HG02852 (cell line): ENCODE results near the gene ARAF.
"Not testable (repeated sequence)": the region's sequence is repeated elsewhere in the genome, so short reads cannot be mapped to it uniquely, and the experiment has no call there.

Source experiments
- ATAC-seq: cut with Tn5 transposase; IDR thresholded peaks from one replicate; pipeline ENCODE4 v1.9.1; 2021; ENCODE audit warnings: mild to moderate bottlenecking, moderate library complexity; ENCODE audit not compliant: unreplicated experiment

ARAF gene

DNA sequence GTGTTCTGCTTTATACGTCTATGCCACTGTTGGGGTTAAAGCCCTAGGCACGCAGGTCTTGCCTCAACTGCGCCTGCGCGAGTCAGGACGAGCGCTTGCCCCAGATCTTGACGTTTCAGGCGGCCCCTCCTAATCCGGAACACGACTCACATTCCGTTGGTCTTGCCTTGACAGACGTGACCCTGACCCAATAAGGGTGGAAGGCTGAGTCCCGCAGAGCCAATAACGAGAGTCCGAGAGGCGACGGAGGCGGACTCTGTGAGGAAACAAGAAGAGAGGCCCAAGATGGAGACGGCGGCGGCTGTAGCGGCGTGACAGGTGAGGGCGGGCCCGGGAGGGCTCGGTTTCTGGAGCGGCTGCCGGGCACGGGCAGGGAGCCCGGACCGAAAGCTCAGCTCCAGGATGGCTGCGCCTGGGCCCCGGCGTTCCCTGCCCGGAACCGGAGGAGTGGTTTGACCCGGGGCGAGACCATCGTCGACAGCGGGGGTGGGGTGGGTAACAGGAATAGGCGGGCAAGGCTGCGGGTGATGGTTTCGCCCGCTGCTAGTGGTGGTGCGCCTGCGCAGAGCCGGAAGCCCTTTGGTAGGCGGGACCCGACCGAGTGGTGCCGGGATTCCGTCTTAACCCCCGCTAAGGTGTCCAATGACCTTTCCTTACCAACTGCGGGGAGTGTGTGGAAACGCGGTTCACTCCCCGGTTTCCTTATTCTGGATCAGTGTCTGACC lies at the start of gene ARAF:
Gene ARAF, plus strand, starts transcription at position 272 of the 725 bp plus-strand sequence. CDS start 1,763 bp downstream, outside the sequence.
- ATAC-seq: peak; percentile 84

- not testable (repeated sequence) for ATAC-seq
Measured at GRCh38 chrX:47512383-47512782, 48.6 kb upstream of the ARAF start.

- ATAC-seq: peak; percentile 55
Measured at GRCh38 chrX:47513034-47513965, 47.7 kb upstream of the ARAF start.

DNA sequence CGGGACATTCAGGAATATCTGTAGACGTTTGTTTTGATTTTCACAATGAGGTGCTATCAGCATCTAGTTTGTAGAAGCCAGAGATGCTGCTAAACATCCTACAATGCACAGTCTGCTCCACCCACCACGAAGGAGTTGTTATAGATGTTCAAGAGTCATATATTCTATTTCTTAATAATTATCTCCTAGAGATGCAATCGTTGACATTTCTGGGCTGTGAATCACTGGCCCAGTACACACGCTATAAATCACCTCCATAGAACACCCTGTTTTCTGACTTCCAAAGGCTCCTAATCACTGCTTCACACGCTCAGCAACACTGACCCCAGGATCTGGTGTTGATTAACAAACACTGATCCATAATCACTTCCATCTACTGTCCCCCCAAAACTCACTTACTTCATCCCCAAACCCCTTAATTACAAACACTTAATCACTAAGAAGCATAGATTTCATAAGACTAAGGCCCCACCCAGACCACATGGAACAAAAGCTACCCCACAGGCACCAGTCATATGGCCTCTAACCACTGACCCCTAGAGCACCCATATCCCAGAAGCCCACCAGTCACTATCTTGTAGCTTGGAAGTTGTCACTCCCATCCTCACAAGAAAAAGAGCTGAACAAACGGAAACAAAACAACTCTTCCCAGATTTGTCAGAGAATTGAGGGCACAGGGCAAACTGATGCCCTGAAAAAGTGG lies 46.3 kb upstream of the ARAF start:
- ATAC-seq: no peak

DNA sequence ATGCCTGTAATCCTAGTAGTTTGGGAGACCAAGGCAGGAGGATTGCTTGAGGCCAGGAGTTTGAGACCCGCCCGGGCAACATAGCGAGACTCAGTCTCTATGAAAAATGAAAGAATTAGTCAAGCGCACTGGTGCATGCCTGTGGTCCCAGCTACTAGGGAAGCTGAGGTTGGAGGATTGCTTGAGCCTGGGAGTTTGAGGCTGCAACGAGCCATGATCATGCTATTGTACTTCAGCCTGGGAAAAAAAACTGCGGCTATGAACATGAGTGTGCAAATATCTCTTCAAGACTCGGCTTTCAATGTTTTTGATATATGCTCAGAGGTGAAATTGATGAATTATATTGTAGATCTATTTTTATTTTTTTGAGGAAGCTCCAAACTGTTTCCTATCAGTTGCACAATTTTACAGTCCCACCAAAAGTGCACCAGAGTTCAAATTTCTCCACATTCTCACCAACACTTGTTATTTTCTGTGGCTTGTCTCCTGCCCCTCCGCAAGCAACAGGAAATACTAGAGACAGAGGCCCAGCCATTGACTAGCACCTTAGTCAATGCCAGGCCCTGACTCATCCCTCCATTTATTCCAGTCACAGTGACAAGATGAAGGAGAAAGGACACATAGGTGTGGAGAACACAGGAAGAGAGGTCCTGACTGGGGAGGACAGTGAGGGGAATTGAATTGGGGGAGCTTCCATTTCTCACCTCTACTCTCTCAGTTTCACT lies 44.9 kb upstream of the ARAF start:
- ATAC-seq: no peak

DNA sequence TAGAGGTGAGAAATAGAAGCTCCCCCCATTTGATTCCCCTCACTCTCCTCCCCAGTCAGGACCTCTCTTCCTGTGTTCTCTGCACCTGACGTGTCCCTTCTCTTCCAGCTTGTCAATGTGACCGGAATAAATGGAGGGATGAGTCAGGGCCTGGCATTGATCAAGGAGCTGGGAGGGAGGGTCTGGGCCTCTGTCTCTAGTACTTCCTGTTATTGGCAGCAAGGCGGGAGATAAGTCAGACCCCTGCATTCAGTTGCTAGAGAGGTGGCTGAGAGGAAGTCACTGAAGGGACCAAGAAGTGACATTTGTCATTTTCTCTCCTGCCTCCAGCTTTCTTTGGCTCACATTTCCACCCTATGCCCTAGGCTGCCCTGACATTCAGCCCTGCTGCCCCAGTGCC lies 42.9 kb upstream of the ARAF start:
- no peak for ATAC-seq

DNA sequence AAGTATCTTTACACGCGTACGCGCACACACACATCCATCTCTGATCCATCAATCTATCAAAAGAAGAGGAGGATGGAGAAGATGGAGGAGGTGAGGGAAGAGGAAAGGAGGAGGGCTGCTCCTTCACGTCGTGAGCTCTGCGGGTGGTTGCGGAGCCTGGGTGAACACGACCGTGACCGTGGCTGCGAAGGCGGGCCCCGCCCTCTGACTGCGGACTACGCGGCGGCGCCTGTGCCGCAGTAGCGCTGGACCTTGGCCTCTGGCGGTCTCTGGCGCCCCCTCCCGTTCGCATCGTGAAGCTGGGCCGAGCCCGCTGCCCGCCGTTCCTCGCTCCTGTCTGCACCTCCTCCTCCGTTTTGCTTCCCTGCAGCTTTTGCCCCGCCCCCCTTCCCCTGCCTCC lies 37.7 kb upstream of the ARAF start:
- peak; percentile 73 for ATAC-seq

DNA sequence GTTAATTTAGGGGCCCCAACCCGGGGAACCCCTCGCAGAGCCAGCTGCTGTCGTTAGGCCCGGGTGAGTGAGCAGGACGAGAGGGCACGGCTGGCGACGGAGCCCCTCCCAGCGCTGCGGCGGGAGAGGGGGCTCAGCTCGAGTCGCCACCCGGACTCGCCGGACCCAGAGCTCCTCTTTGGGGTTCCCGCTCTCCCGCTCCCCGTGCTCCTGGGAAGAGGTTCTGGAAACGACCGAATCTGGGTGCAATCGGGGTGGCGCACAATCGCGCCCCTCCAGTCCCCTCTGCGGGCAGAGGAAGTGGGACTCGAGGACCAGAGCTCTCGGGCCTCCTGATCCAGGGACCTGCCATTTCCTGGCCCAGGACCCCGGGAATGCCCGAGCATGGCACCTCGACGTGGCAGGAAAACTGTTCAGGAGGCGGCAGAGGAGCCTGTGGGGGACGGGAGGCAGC lies 37.3 kb upstream of the ARAF start:
- no peak for ATAC-seq

GRCh38 chrX:47529548-47529947 lies 31.5 kb upstream of the ARAF start:
- ATAC-seq: no peak

DNA sequence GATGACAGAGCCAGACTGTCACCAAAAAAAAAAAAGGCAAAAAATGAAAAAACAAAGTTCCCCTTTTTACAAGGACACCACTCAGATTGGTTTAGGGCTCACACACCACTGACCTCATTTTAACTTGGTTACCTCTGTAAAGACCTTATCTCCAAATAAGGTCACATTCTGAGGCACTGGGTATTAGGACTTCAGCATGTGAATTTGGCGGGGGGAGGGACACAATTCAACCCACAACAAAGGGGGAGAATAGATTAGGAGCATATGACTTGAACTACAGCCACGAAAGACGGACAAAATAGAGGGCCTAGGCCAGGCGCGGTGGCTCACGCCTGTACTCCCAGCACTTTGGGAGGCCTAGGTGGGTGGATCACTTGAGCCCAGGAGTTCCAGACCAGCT lies 31.0 kb upstream of the ARAF start:
- no peak for ATAC-seq

GRCh38 chrX:47539860-47540259 lies 21.1 kb upstream of the ARAF start:
- ATAC-seq: no peak

GRCh38 chrX:47540754-47541538 lies 20.1 kb upstream of the ARAF start:
- ATAC-seq: no peak

DNA sequence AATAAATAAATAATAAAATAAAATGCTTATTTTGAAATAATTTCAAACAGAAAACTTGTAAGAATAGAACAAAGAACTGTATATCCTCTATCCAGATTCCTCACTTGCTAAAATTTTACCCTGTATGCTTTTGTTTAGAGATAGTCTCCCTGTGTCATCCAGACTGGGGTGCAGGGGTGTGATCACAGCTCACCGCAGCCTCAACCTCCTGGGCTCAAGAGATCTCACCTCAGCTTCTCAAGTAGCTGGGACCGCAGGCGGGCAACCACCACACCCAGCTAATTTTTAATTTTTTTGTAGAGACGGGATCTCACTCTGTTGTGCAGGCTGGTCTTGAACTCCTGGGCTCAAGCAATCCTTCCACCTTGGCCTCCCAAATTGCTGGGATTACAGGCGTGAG lies 17.5 kb upstream of the ARAF start:
- ATAC-seq: no peak

DNA sequence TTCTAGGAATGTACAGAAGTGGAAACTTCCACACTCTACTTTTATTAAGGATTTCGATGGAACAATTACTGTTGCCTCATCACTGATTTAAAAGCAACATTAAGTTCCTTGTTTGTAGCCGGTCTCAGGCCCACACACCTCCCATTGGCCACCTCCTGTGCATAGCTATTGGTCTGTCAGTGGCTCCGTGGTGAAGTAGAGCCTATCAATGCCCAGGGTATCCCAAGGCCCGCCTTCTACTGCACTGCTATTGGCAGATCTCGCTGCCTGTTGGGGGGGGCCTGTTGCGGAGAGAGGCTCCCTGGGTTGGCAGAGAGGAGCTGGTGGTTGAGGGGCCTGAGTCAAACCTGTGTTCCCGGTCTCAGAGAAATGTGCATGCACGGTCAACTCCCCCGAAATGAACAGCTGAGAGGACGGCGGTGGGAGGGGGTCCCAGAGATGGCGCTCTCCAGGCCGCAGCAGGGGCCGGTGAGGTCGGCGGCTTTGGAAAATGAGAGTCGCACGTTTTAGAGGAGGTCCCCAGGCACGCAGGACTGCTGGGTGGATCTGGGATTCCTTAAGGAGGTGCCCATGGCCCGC lies 4.9 kb upstream of the ARAF start:
- peak; percentile 88 for ATAC-seq

GRCh38 chrX:47558436-47558835 lies 2.6 kb upstream of the ARAF start:
- no peak for ATAC-seq

- no peak for ATAC-seq
Measured at GRCh38 chrX:47560179-47560933, 649 bp upstream of the ARAF start.

GRCh38 chrX:47561659-47562151 lies 700 bp downstream of the ARAF start:
- no peak for ATAC-seq

DNA sequence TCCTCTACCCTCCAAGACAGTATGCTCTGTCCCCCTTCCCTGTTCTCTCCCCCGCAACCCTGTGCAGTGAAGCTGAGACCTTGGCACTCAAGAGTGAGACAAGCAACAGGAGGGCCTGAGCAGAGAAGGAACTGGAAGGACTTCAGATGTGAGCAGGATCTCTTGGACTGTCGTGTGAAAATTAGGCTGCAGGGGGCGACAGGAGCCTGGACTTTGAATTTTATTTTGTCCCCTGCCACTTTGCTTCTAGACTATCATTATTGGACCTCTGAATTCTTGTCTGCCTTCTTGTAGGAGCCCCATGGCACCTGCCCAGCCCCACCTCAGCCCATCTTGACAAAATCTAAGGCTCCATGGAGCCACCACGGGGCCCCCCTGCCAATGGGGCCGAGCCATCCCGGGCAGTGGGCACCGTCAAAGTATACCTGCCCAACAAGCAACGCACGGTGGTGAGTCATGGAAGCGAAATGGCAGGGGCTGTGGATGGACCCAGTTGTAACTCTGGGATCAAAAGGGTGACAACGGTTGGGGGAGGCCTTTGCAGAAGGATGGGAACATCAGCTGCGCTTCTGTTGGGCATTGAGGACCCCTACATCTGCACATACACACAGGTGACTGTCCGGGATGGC lies 1.7 kb downstream of the ARAF start:
- ATAC-seq: no peak
